Mesendoderm (in vitro differentiated cells): ENCODE results near the gene POLR1D.

ENCODE experiments used
- DNase-seq: peaks from one replicate; pipeline ENCODE4 v3.0.0; 2013
- H2AK5ac ChIP-seq: 2 replicates; pipeline ENCODE4 v1.6.1; 2013; ENCODE audit warnings: low read length, inconsistent platforms
- H2BK120ac ChIP-seq: 2 replicates; pipeline ENCODE4 v1.6.1; 2013; ENCODE audit warnings: low read depth, mild to moderate bottlenecking, low read length, moderate library complexity, mixed read lengths
- H2BK15ac ChIP-seq: replicated peaks from 2 replicates; pipeline ENCODE4 v1.6.1; 2013; ENCODE audit warnings: low read depth, mild to moderate bottlenecking, moderate library complexity
- H2BK5ac ChIP-seq: 2 replicates; pipeline ENCODE4 v1.6.1; 2013; ENCODE audit warnings: low read length, inconsistent platforms
- H3K18ac ChIP-seq: 2 replicates; pipeline ENCODE4 v1.6.1; 2013; ENCODE audit warnings: mild to moderate bottlenecking, low read length, mixed read lengths
- H3K23ac ChIP-seq: one replicate; pipeline ENCODE4 v1.6.1; 2013; ENCODE audit warnings: low read length
- H3K27ac ChIP-seq: 2 replicates; pipeline ENCODE4 v1.5.1; 2013; ENCODE audit warnings: low read depth, mild to moderate bottlenecking, inconsistent platforms, low read length, moderate library complexity
- H3K27me3 ChIP-seq: 2 replicates; pipeline ENCODE4 v1.6.1; 2013; ENCODE audit warnings: low read length, control low read depth, mild to moderate bottlenecking, inconsistent platforms; ENCODE audit not compliant: insufficient read depth, poor library complexity
- H3K36me3 ChIP-seq: 2 replicates; pipeline ENCODE4 v1.6.1; 2013; ENCODE audit warnings: low read length, inconsistent platforms; ENCODE audit not compliant: control insufficient read depth, insufficient read depth
- H3K4ac ChIP-seq: one replicate; pipeline ENCODE4 v1.6.1; 2013; ENCODE audit warnings: low read depth, mild to moderate bottlenecking, low read length, moderate library complexity
- H3K4me1 ChIP-seq: 2 replicates; pipeline ENCODE4 v1.6.1; 2013; ENCODE audit warnings: low read depth, low read length, inconsistent platforms; ENCODE audit not compliant: control insufficient read depth
- H3K4me2 ChIP-seq: 2 replicates; pipeline ENCODE4 v1.6.1; 2013; ENCODE audit warnings: low read length
- H3K4me3 ChIP-seq: 2 replicates; pipeline ENCODE4 v1.5.1; 2013; ENCODE audit warnings: mild to moderate bottlenecking, low read length
- H3K56ac ChIP-seq: one replicate; pipeline ENCODE4 v1.6.1; 2013; ENCODE audit warnings: low read length
- H3K79me1 ChIP-seq: 2 replicates; pipeline ENCODE4 v1.6.1; 2013; ENCODE audit warnings: low read length, inconsistent platforms
- H3K79me2 ChIP-seq: 2 replicates; pipeline ENCODE4 v1.6.1; 2013; ENCODE audit warnings: mild to moderate bottlenecking, low read length; ENCODE audit not compliant: control insufficient read depth, insufficient read depth
- H3K9ac ChIP-seq: 2 replicates; pipeline ENCODE4 v1.6.1; 2013; ENCODE audit warnings: low read length, inconsistent platforms
- H4K5ac ChIP-seq: one replicate; pipeline ENCODE4 v1.6.1; 2013; ENCODE audit warnings: low read length
- H4K8ac ChIP-seq: one replicate; pipeline ENCODE4 v1.6.1; 2013; ENCODE audit warnings: low read depth, mild to moderate bottlenecking, control low read depth, low read length, moderate library complexity
- WGBS: extraction: QIAGEN DNeasy Blood & Tissue Kit; methylation state at CpG from one replicate; pipeline ENCODE4 v1.1.7; 2013; ENCODE audit warnings: low lambda C conversion rate, missing lambda C conversion rate; ENCODE audit not compliant: insufficient coverage; ENCODE audit errors: extremely low coverage; 5-methylcytosine and 5-hydroxymethylcytosine counted together

Gene POLR1D

DNA sequence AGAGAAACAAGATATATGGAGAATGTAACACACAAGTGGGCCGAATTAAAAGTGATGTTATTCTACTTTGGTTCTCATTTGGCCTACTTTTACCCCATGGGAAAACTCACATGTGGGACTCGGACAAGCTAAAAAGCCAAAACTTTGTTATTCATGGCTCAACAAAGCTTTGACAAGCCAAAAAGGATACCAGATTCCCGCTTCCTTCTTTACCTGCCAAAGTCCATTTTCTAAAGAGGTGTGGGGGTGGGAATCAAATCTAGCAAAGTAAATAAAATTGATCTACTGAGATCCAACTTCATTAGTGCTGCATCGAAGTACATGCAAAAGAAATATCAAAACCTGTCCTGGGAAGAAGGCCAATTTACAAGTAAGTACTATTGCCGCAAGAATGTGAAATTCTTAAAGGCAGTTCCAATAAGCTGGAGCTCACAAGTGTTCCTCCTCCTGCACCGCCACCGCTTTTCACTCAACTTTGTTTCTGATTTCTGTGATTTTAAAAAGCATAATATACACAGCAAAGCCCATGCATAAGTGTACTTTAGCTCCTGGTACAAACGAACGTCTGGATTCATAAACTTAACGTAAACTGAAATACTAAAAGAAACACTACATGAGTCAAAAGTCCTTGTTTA, 2.5 kb upstream of the POLR1D start:
- peak overlapping the region; percentile 84 for H3K4me2 ChIP-seq
- H2BK15ac ChIP-seq, result no peak overlapping the region
- H3K9ac ChIP-seq, result peak overlapping the region; percentile 79
- no peak overlapping the region for H3K4ac ChIP-seq
- DNase-seq, result no peak
- H2BK120ac ChIP-seq, result no peak overlapping the region
- H3K23ac ChIP-seq, result no peak overlapping the region
- no CpG with 5 or more reads among the region's 10 CpGs for WGBS
- H3K27me3 ChIP-seq, result no peaks in the 10 kb centered on the region
- H3K36me3 ChIP-seq, result peaks cover 3% of the 10 kb centered on the region
- no peak overlapping the region for H3K27ac ChIP-seq
- H4K5ac ChIP-seq, result no peak overlapping the region
- peak overlapping the region; percentile 79 for H3K4me3 ChIP-seq
- peaks cover 21% of the 10 kb centered on the region for H3K4me1 ChIP-seq
- peak overlapping the region; percentile 80 for H3K56ac ChIP-seq
- no peak overlapping the region for H3K18ac ChIP-seq
- H2BK5ac ChIP-seq, result no peak overlapping the region
- no peak overlapping the region for H2AK5ac ChIP-seq
- peaks cover 29% of the 10 kb centered on the region for H3K79me1 ChIP-seq
- peaks cover 71% of the 10 kb centered on the region for H3K79me2 ChIP-seq
- H4K8ac ChIP-seq, result no peak overlapping the region

DNA sequence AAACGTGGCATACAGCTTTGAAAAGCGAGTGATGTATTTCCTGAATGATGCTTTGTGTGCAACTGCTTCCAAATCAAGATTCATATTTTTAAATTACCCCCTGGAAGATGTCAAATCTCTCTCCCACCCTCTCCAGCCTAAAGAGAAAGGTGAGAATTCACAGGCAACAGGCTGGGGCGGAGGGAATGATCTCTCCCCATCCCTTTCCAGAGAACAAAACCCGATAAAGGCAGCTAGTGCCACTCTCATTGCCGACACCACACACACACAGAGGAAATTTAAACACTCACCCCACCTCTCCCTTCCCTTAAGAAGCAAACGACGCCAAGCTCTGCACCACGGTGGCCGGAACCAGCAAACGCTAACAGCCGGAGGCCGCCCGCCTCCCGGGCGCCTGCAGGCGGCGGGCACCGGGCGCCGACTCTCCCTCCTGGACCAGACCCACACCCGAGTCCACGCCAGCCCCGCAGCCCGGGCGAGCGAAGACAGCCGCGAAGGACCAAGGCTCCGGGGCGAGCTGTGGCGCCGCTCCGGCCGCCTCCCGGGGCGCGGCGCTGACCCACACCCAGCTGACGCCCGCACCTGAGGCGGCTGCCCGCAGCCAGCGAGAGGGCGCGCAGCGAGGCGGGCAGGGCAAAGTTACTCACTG, 1.8 kb upstream of the POLR1D start:
- H2AK5ac ChIP-seq, result no peak overlapping the region
- H3K23ac ChIP-seq, result no peak overlapping the region
- H3K79me1 ChIP-seq, result peaks cover 30% of the 10 kb centered on the region
- no CpG with 5 or more reads among the region's 47 CpGs for WGBS
- H2BK5ac ChIP-seq, result no peak overlapping the region
- peak overlapping the region; percentile 79 for H3K4me3 ChIP-seq
- peak overlapping the region; percentile 79 for H3K9ac ChIP-seq
- H3K27me3 ChIP-seq, result no peaks in the 10 kb centered on the region
- H3K36me3 ChIP-seq, result peaks cover 4% of the 10 kb centered on the region
- peaks cover 22% of the 10 kb centered on the region for H3K4me1 ChIP-seq
- no peak overlapping the region for H4K8ac ChIP-seq
- no peak overlapping the region for H3K4ac ChIP-seq
- peak overlapping the region; percentile 96 for H3K27ac ChIP-seq
- peak overlapping the region; percentile 80 for H3K56ac ChIP-seq
- peak; percentile 51 for DNase-seq
- H4K5ac ChIP-seq, result no peak overlapping the region
- H3K79me2 ChIP-seq, result peaks cover 73% of the 10 kb centered on the region
- peak overlapping the region; percentile 84 for H3K4me2 ChIP-seq
- H3K18ac ChIP-seq, result peak overlapping the region; percentile 91
- H2BK120ac ChIP-seq, result peak overlapping the region; percentile 48
- H2BK15ac ChIP-seq, result peak overlapping the region; percentile 21

DNA sequence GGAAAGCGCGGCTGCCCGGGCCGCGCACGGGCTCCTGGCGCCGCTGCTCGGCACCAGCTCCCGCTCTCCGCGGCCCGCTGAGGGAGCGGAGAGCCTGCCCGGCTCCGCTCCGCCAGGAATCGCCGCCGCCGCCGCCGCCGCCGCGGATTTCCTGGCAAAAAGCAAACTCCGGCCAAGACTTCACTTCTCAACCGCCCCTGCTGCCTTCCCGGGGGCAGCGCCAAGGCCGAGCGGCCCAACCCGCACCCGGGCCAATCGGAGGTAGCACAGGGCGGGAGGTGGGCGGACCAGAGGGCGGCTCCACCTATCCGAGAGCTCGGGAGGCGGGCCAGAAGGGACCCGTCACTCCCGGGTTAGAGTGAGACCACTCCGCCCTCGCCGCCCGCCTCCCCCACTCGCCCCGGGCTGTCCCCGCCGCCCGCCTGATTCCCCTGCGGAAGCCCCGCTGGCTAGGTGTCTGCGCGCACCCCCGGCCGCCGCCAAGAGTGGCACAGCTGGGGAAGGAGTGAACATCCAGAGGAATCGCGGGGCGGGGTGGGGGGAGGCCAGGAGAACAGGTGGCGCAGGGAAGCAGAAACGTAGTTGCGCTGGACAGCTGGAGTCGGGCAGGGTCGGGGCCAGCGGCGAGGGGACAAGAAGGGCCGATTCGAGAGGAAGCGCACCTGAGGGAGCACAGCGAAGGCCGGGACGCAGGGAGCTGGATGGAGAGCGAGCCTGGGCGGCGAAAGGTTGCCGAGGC, 1.1 kb upstream of the POLR1D start, which contains the start of gene LNX2:
Gene LNX2 (minus strand): TSS at position 153 of the 739 bp plus-strand sequence. CDS start 38,826 bp downstream, outside the sequence.
- H3K4ac ChIP-seq, result peak within 1 kb of the TSS; percentile 71
- peak within 1 kb of the TSS; percentile 96 for H3K27ac ChIP-seq
- no peak within 1 kb of the TSS for H3K23ac ChIP-seq
- H4K5ac ChIP-seq, result no peak within 1 kb of the TSS
- H2BK15ac ChIP-seq, result peak within 1 kb of the TSS; percentile 21
- peak within 1 kb of the TSS; percentile 84 for H3K4me2 ChIP-seq
- H3K79me1 ChIP-seq, result peaks cover 32% of the 10 kb centered on the region
- peak within 1 kb of the TSS; percentile 79 for H3K4me3 ChIP-seq
- DNase-seq, result peak; percentile 99
- no peak within 1 kb of the TSS for H4K8ac ChIP-seq
- peak within 1 kb of the TSS; percentile 91 for H3K9ac ChIP-seq
- peak within 1 kb of the TSS; percentile 61 for H2BK5ac ChIP-seq
- H2BK120ac ChIP-seq, result peak within 1 kb of the TSS; percentile 48
- H3K79me2 ChIP-seq, result peaks cover 68% of the 10 kb centered on the region
- peak within 1 kb of the TSS; percentile 96 for H3K56ac ChIP-seq
- H3K27me3 ChIP-seq, result no peaks in the 10 kb centered on the region
- peaks cover 22% of the 10 kb centered on the region for H3K4me1 ChIP-seq
- peaks cover 4% of the 10 kb centered on the region for H3K36me3 ChIP-seq
- H2AK5ac ChIP-seq, result no peak within 1 kb of the TSS
- peak within 1 kb of the TSS; percentile 91 for H3K18ac ChIP-seq
- no CpG with 5 or more reads among the region's 79 CpGs for WGBS

DNA sequence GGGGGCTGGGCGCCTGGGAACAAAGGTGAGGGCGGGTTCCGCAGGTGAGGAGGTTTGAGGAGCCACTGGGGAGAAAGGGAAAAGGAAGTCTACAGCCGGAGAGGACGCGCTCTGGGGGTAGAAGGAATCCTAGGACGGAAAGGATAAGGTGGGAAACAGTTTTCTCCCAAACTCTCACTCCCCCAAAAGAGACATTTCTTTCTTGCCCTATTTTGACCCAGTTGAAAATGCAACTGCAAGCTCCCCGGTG, 651 bp upstream of the POLR1D start:
- Histone ChIP-seq H3K56ac (peak overlapping the region; percentile 96), H3K9ac (peak overlapping the region; percentile 91), H3K4me1 (peaks cover 22% of the 10 kb centered on the region), H3K4me2 (peak overlapping the region; percentile 61), H3K79me2 (peaks cover 65% of the 10 kb centered on the region), H3K23ac (no peak overlapping the region), H3K18ac (peak overlapping the region; percentile 15), H3K27ac (peak overlapping the region; percentile 96), H2BK5ac (peak overlapping the region; percentile 61), H4K5ac (no peak overlapping the region), H3K36me3 (peaks cover 4% of the 10 kb centered on the region), H3K27me3 (no peaks in the 10 kb centered on the region), H2AK5ac (no peak overlapping the region), H2BK120ac (peak overlapping the region; percentile 22), H4K8ac (no peak overlapping the region), H2BK15ac (no peak overlapping the region), H3K79me1 (peaks cover 32% of the 10 kb centered on the region), H3K4ac (peak overlapping the region; percentile 18), H3K4me3 (peak overlapping the region; percentile 56)
- no CpG with 5 or more reads among the region's 8 CpGs for WGBS
- no peak for DNase-seq

DNA sequence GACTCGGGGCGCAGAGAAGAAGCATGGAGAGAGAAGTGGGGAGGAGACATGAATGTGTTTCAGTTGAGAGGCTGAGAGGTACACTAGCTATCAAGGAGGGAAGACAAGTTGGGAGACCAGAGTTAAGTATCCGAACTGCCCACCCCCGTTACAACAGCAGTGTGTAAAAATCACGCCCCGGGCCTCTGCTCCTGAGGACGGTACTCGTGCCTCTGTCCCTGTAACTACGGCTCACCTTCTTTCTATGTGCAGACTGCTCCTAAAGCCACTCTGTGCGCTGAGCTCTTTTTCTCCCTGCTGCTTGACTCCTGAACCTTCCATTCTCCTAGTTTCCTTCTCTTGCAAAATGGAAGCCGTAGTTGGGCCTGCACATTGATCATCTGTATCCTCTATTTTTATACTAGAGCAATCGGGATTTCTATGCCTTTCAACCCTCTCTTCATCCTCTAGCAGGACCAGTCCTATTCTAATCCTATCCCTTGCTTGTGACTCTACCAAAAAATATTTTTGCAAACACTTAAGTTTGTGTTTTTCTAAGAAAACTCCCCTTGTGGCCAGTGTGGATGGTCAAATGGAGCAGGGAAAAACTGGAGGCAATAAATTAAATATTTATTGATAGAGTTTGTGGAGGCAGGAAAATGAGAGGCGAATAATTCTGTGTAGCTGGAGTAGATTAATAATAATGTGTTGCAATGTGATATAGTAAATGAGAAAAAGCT, 569 bp downstream of the POLR1D start:
- no peak for DNase-seq

More for the DNA sequence above, 569 bp downstream of the POLR1D start:
- Histone ChIP-seq H3K4me2 (peak overlapping the region; percentile 86), H3K36me3 (peaks cover 4% of the 10 kb centered on the region), H3K56ac (peak overlapping the region; percentile 99), H3K4me1 (peaks cover 22% of the 10 kb centered on the region), H2BK120ac (no peak overlapping the region), H3K79me2 (peaks cover 57% of the 10 kb centered on the region), H4K5ac (no peak overlapping the region), H3K18ac (peak overlapping the region; percentile 15), H3K4ac (no peak overlapping the region), H3K27me3 (no peaks in the 10 kb centered on the region), H3K27ac (peak overlapping the region; percentile 39), H3K4me3 (peak overlapping the region; percentile 99), H2BK15ac (no peak overlapping the region), H3K79me1 (peaks cover 34% of the 10 kb centered on the region), H3K23ac (peak overlapping the region; percentile 99), H4K8ac (no peak overlapping the region), H2AK5ac (peak overlapping the region; percentile 86), H3K9ac (peak overlapping the region; percentile 97), H2BK5ac (peak overlapping the region; percentile 94)
- WGBS, result no CpG with 5 or more reads among the region's 13 CpGs
